SU-DHL-6 (cell line): Measurements from ENCODE around the gene NOVA1.

ENCODE experiments used
- H2AFZ ChIP-seq: fragments of 200-600 bp; sonication (generic); 2 replicates; pipeline ENCODE4 v1.6.1; 2014; ENCODE audit warnings: low read depth, mild to moderate bottlenecking, moderate library complexity, mixed read lengths, antibody characterized with exemption, low read length; ENCODE audit not compliant: severe bottlenecking
- H3F3A ChIP-seq: fragments of 200-600 bp; shearing (Covaris generic); 2 replicates; pipeline ENCODE4 v1.6.0; 2016; ENCODE audit warnings: antibody characterized with exemption, mild to moderate bottlenecking; ENCODE audit not compliant: insufficient read depth
- H3K27ac ChIP-seq: fragments of 200-600 bp; sonication (generic); 2 replicates; pipeline ENCODE4 v1.5.1; 2016; ENCODE audit warnings: low read depth, mild to moderate bottlenecking, low read length, moderate library complexity, mixed read lengths
- H3K27me3 ChIP-seq: fragments of 200-600 bp; sonication (generic), shearing (Covaris generic); 2 replicates; pipeline ENCODE4 v1.6.0; 2014; ENCODE audit warnings: mild to moderate bottlenecking, low read length
- H3K36me3 ChIP-seq: fragments of 200-600 bp; sonication (generic); 2 replicates; pipeline ENCODE4 v1.6.1; 2014; ENCODE audit warnings: mild to moderate bottlenecking, low read length, mixed read lengths
- H3K4me2 ChIP-seq: fragments of 300-600, 200-600 bp; shearing (Covaris generic), sonication (generic); 2 replicates; pipeline ENCODE4 v1.6.0; 2014; ENCODE audit warnings: low read length, low read depth, mild to moderate bottlenecking; ENCODE audit not compliant: poor library complexity, severe bottlenecking
- H3K4me3 ChIP-seq: fragments of 200-600 bp; sonication (generic); 2 replicates; pipeline ENCODE4 v1.5.1; 2014; ENCODE audit warnings: antibody characterized with exemption, low read length, mild to moderate bottlenecking, mixed read lengths; ENCODE audit not compliant: insufficient read depth, poor library complexity, severe bottlenecking
- H3K79me2 ChIP-seq: fragments of 200-600 bp; sonication (generic); 2 replicates; pipeline ENCODE4 v1.6.1; 2014; ENCODE audit warnings: mild to moderate bottlenecking, low read length, moderate library complexity; ENCODE audit not compliant: insufficient read depth
- H3K9ac ChIP-seq: fragments of 200-600 bp; sonication (generic); 2 replicates; pipeline ENCODE4 v1.7.0; 2014; ENCODE audit warnings: mild to moderate bottlenecking, low read length
- H3K9me2 ChIP-seq: fragments of 200-600 bp; sonication (generic); replicated peaks from 2 replicates; pipeline ENCODE4 v1.6.1; 2014; ENCODE audit warnings: low read length; ENCODE audit not compliant: insufficient read depth
- H3K9me3 ChIP-seq: fragments of 200-600 bp; sonication (generic); 2 replicates; pipeline ENCODE4 v1.6.1; 2014; ENCODE audit warnings: low read length, mixed read lengths; ENCODE audit not compliant: insufficient read depth
- H4K20me1 ChIP-seq: fragments of 200-600 bp; sonication (generic); 2 replicates; pipeline ENCODE4 v1.6.1; 2014; ENCODE audit warnings: low read depth, mild to moderate bottlenecking, antibody characterized with exemption, low read length, moderate library complexity, mixed read lengths
- EZH2phosphoT487 ChIP-seq: fragments of 200-600 bp; sonication (generic), shearing (Covaris generic); conservative IDR thresholded peaks from 2 replicates; pipeline ENCODE4 v1.6.1; 2018; ENCODE audit warnings: mild to moderate bottlenecking, antibody characterized with exemption, low read length, moderate library complexity, mixed read lengths
- TF ChIP-seq, protein P1 (sequence below): fragments of 200-600 bp; sonication (generic); IDR thresholded peaks from one replicate; pipeline ENCODE4 v1.5.1; 2017; ENCODE audit warnings: antibody characterized with exemption, mild to moderate bottlenecking, low read length, moderate library complexity; ENCODE audit not compliant: insufficient read depth, poor library complexity, severe bottlenecking

Gene NOVA1

DNA sequence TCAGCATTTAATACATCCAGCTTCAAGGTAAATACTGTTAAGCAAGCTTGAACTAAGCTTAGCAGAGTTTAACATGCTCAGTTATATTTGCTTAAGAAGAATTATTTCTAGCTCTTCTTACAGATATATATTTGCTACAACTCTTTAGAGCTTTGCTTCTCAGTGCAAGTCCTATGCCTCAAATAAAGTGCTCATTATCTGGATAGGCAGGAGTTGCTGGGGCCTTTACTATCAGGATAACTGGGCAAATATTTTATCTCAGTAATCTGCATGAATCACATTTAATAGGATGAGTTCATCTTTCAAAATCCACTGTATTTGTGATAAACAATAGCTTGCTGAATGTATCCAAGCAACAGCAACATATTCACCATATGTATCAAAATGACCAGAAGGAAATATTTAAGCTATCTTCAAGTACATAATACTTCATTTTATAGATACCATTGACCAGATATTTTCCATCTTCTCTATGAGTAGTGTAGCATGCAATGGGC lies 187.6 kb downstream of the NOVA1 start:
- H3K9me2 ChIP-seq, result no peaks in the 10 kb centered on the region
- no peaks in the 10 kb centered on the region for H4K20me1 ChIP-seq
- H3K9ac ChIP-seq, result no peak overlapping the region

DNA sequence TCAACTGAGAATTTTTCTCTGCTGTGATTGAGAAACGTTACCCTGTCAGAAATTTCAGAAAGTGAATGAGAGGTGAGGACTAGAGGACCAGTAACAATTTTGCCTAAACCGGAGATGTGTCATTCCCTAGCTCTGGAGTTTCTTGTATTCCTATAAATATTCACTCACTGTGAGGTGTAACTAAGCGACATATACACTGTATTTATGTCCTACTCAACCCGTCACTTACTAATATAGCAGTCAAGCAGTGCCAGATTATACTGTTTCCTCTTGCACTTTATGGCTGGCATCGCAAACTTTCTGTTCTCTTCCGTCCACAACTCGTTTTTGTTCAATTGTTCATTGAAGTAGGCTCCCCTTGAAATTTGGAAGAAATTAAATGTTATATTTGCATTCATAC lies 192.9 kb downstream of the NOVA1 start:
- no peaks in the 10 kb centered on the region for H4K20me1 ChIP-seq
- no peaks in the 10 kb centered on the region for H3K9me2 ChIP-seq
- H3K4me2 ChIP-seq, result no peak overlapping the region
- no peak overlapping the region for H3K4me3 ChIP-seq
- TF ChIP-seq, protein P1, sequence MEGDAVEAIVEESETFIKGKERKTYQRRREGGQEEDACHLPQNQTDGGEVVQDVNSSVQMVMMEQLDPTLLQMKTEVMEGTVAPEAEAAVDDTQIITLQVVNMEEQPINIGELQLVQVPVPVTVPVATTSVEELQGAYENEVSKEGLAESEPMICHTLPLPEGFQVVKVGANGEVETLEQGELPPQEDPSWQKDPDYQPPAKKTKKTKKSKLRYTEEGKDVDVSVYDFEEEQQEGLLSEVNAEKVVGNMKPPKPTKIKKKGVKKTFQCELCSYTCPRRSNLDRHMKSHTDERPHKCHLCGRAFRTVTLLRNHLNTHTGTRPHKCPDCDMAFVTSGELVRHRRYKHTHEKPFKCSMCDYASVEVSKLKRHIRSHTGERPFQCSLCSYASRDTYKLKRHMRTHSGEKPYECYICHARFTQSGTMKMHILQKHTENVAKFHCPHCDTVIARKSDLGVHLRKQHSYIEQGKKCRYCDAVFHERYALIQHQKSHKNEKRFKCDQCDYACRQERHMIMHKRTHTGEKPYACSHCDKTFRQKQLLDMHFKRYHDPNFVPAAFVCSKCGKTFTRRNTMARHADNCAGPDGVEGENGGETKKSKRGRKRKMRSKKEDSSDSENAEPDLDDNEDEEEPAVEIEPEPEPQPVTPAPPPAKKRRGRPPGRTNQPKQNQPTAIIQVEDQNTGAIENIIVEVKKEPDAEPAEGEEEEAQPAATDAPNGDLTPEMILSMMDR, result no peak
- TF ChIP-seq EZH2phosphoT487, result no peak
- H3K9ac ChIP-seq, result no peak overlapping the region
- no peaks in the 10 kb centered on the region for H3K27me3 ChIP-seq
- H2AFZ ChIP-seq, result no peak overlapping the region
- H3K27ac ChIP-seq, result no peak overlapping the region
- H3F3A ChIP-seq, result no peaks in the 10 kb centered on the region
- no peaks in the 10 kb centered on the region for H3K36me3 ChIP-seq
- H3K9me3 ChIP-seq, result peaks cover 7% of the 10 kb centered on the region; the same call in 1 of the 2 replicates
- no peaks in the 10 kb centered on the region for H3K79me2 ChIP-seq

More for the DNA sequence above, 187.6 kb downstream of the NOVA1 start:
- no peaks in the 10 kb centered on the region for H3K36me3 ChIP-seq
- H3K27me3 ChIP-seq, result no peaks in the 10 kb centered on the region
- no peaks in the 10 kb centered on the region for H3F3A ChIP-seq
- H3K27ac ChIP-seq, result no peak overlapping the region
- no peaks in the 10 kb centered on the region for H3K79me2 ChIP-seq
- TF ChIP-seq, protein P1, result no peak
- TF ChIP-seq EZH2phosphoT487, result no peak
- H2AFZ ChIP-seq, result no peak overlapping the region
- H3K4me3 ChIP-seq, result no peak overlapping the region
- H3K9me3 ChIP-seq, result 0 out of 2 replicates have a peak, but pooled peaks cover 3% of the 10 kb centered on the region
- H3K4me2 ChIP-seq, result no peak overlapping the region

DNA sequence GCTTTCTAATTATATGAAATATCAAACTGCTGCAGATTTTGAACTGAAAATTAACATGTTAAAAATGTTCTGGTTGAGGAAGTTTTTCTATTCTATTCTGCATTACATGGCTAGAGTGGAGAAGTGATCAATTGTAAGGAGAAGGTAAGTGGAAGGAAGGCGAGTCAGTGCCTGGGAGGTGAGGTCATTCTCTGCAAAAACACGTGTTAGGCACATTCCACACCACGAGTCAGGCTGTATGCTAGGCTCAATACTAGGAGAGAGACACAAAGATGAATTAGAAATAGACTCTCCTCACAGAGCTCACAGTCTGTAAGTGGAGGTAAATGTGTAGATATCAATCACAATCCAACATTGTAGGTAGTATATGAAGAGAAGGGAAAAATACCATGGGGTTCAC lies 194.1 kb downstream of the NOVA1 start:
- peaks cover 7% of the 10 kb centered on the region; the same call in 1 of the 2 replicates for H3K9me3 ChIP-seq

DNA sequence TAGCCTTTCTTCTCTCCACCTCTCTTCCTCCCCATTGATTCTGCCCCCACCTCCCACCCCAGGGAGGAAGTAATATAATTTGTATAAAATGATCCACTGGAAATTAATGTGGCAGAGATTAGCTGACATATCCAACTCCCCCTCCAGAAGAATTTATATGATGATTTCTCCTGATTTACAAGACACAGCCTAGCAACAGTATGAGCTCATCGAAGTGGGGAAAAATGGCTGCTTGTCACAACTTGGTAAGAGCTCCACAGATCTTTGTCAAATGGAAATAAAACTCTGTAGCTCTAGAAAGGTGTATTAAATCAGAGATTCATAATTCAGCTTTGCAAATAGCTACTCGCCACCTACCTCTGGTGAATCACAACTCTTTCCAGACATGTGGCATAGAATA lies 195.7 kb downstream of the NOVA1 start:
- Histone ChIP-seq H3K36me3 (no peaks in the 10 kb centered on the region), H2AFZ (no peak overlapping the region), H3K9ac (no peak overlapping the region), H3F3A (no peaks in the 10 kb centered on the region), H4K20me1 (no peaks in the 10 kb centered on the region), H3K9me3 (peaks cover 7% of the 10 kb centered on the region; the same call in 1 of the 2 replicates), H3K27me3 (no peaks in the 10 kb centered on the region), H3K4me2 (no peak overlapping the region), H3K79me2 (no peaks in the 10 kb centered on the region), H3K4me3 (no peak overlapping the region), H3K9me2 (no peaks in the 10 kb centered on the region), H3K27ac (no peak overlapping the region)
- TF ChIP-seq, protein P1, result no peak
- TF ChIP-seq EZH2phosphoT487, result no peak

More for the DNA sequence above, 194.1 kb downstream of the NOVA1 start:
- Histone ChIP-seq H3K4me3 (no peak overlapping the region), H3K4me2 (no peak overlapping the region), H3K79me2 (no peaks in the 10 kb centered on the region), H3K36me3 (no peaks in the 10 kb centered on the region), H3K9ac (no peak overlapping the region), H2AFZ (no peak overlapping the region), H3K27ac (no peak overlapping the region), H3F3A (no peaks in the 10 kb centered on the region), H3K27me3 (no peaks in the 10 kb centered on the region), H4K20me1 (no peaks in the 10 kb centered on the region), H3K9me2 (no peaks in the 10 kb centered on the region)
- TF ChIP-seq EZH2phosphoT487, result no peak
